GM21576 (cell line): ENCODE results near the gene ZMYND8.
"Not testable (repeated sequence)": the region's sequence is repeated elsewhere in the genome, so short reads cannot be mapped to it uniquely, and the experiment has no call there.

Experiments
- ATAC-seq: cut with Tn5 transposase; IDR thresholded peaks from one replicate; pipeline ENCODE4 v1.9.1; 2021; ENCODE audit warnings: mild to moderate bottlenecking, moderate library complexity; ENCODE audit not compliant: unreplicated experiment

The ZMYND8 gene

GRCh38 chr20:47252879-47253307, 103.6 kb downstream of the ZMYND8 start:
- no peak for ATAC-seq

- ATAC-seq = no peak
These were observed 105.1 kb downstream of the ZMYND8 start for GRCh38 chr20:47251154-47252020.

- no peak for ATAC-seq
These were observed 106.1 kb downstream of the ZMYND8 start for GRCh38 chr20:47250360-47250759.

GRCh38 chr20:47249913-47250312, 106.6 kb downstream of the ZMYND8 start:
- no peak for ATAC-seq

GRCh38 chr20:47248448-47248966, 108.0 kb downstream of the ZMYND8 start:
- ATAC-seq = no peak

- ATAC-seq = no peak
These were observed 108.5 kb downstream of the ZMYND8 start for GRCh38 chr20:47247972-47248371.

GRCh38 chr20:47246061-47246777, 110.3 kb downstream of the ZMYND8 start:
- no peak for ATAC-seq

- ATAC-seq = not testable (repeated sequence)
These were observed 111.3 kb downstream of the ZMYND8 start for GRCh38 chr20:47245166-47245565.

GRCh38 chr20:47244451-47244850, 112.0 kb downstream of the ZMYND8 start:
- no peak for ATAC-seq

- ATAC-seq = no peak
These were observed 112.8 kb downstream of the ZMYND8 start for GRCh38 chr20:47243532-47244305.

GRCh38 chr20:47243003-47243402, 113.5 kb downstream of the ZMYND8 start:
- no peak for ATAC-seq

GRCh38 chr20:47241345-47241781, 115.1 kb downstream of the ZMYND8 start:
- ATAC-seq = no peak

GRCh38 chr20:47240096-47240495, 116.4 kb downstream of the ZMYND8 start:
- ATAC-seq = not testable (repeated sequence)

- ATAC-seq = no peak
These were observed 116.8 kb downstream of the ZMYND8 start for GRCh38 chr20:47239719-47240067.

- no peak for ATAC-seq
These were observed 117.5 kb downstream of the ZMYND8 start for GRCh38 chr20:47238780-47239718.

GRCh38 chr20:47237715-47238114, 118.8 kb downstream of the ZMYND8 start:
- no peak for ATAC-seq

GRCh38 chr20:47236639-47236900, 119.9 kb downstream of the ZMYND8 start:
- ATAC-seq = no peak

GRCh38 chr20:47235853-47236638, 120.5 kb downstream of the ZMYND8 start:
- no peak for ATAC-seq

GRCh38 chr20:47235111-47235510, 121.4 kb downstream of the ZMYND8 start:
- ATAC-seq = no peak
